Osteocyte (in vitro differentiated cells): ENCODE results near the gene TUBGCP2. TPM values are rescaled to one million over a fixed set of nuclear protein-coding genes. Genes with fewer than 3 reads are reported as not detected.

Experiments
- DNase-seq: peaks from one replicate; pipeline ENCODE4 v3.0.0; 2021; ENCODE audit warnings: mixed read lengths; ENCODE audit not compliant: unreplicated experiment; ENCODE audit errors: extremely low spot score
- H3K27ac Mint-ChIP-seq: one replicate; pipeline ENCODE4 v1.8.0; 2021; ENCODE audit warnings: mild to moderate bottlenecking, mixed read lengths; ENCODE audit not compliant: unreplicated experiment
- H3K27me3 Mint-ChIP-seq: one replicate; pipeline ENCODE4 v1.8.0; 2021; ENCODE audit warnings: mixed read lengths; ENCODE audit not compliant: unreplicated experiment
- H3K36me3 Mint-ChIP-seq: one replicate; pipeline ENCODE4 v1.8.0; 2021; ENCODE audit warnings: mixed read lengths; ENCODE audit not compliant: unreplicated experiment
- H3K4me1 Mint-ChIP-seq: one replicate; pipeline ENCODE4 v1.8.0; 2021; ENCODE audit warnings: mixed read lengths; ENCODE audit not compliant: unreplicated experiment
- H3K4me3 Mint-ChIP-seq: one replicate; pipeline ENCODE4 v1.8.0; 2021; ENCODE audit warnings: mild to moderate bottlenecking, moderate library complexity, mixed read lengths; ENCODE audit not compliant: unreplicated experiment
- H3K9me3 Mint-ChIP-seq: one replicate; pipeline ENCODE4 v1.8.0; 2021; ENCODE audit warnings: mixed read lengths; ENCODE audit not compliant: unreplicated experiment
- CTCF ChIP-seq: fragments of 200-600 bp; sonication (generic); IDR thresholded peaks from 2 replicates; pipeline ENCODE4 v1.5.0; 2021; ENCODE audit warnings: antibody characterized with exemption, mild to moderate bottlenecking, moderate library complexity
- total RNA-seq: library from RNA; stranded (reverse); gene quantifications from 2 replicates; pipeline ENCODE4 v1.2.1, GENCODE V29; 2021

Gene TUBGCP2
- total RNA-seq, 1 donor from 2014 or later = 75.2 TPM

- TF ChIP-seq CTCF = no peak
- H3K4me3 Mint-ChIP-seq = peak overlapping the region; percentile 40
- H3K9me3 Mint-ChIP-seq = no peaks in the 10 kb centered on the region
- no peaks in the 10 kb centered on the region for H3K27me3 Mint-ChIP-seq
- DNase-seq = peak; percentile 90
- H3K27ac Mint-ChIP-seq = peak overlapping the region; percentile 85
- peaks cover 30% of the 10 kb centered on the region for H3K4me1 Mint-ChIP-seq
- no peaks in the 10 kb centered on the region for H3K36me3 Mint-ChIP-seq
These were observed 49.7 kb downstream of the TUBGCP2 start for GRCh38 chr10:133258818-133259601.

GRCh38 chr10:133258066-133258817 lies 50.4 kb downstream of the TUBGCP2 start:
- Mint-ChIP-seq H3K4me1 (peaks cover 30% of the 10 kb centered on the region), H3K36me3 (no peaks in the 10 kb centered on the region)

GRCh38 chr10:133257489-133258065 lies 51.1 kb downstream of the TUBGCP2 start:
- Mint-ChIP-seq H3K27me3 (peaks cover 2% of the 10 kb centered on the region), H3K4me3 (no peak overlapping the region), H3K36me3 (no peaks in the 10 kb centered on the region), H3K4me1 (peaks cover 30% of the 10 kb centered on the region), H3K27ac (no peak overlapping the region), H3K9me3 (no peaks in the 10 kb centered on the region)
- no peak for DNase-seq
- TF ChIP-seq CTCF = peak; percentile 26

More at GRCh38 chr10:133258066-133258817, 50.4 kb downstream of the TUBGCP2 start:
- H3K27me3 Mint-ChIP-seq = peaks cover 1% of the 10 kb centered on the region
- DNase-seq = no peak
- H3K4me3 Mint-ChIP-seq = no peak overlapping the region
- H3K9me3 Mint-ChIP-seq = no peaks in the 10 kb centered on the region
- no peak for TF ChIP-seq CTCF
- no peak overlapping the region for H3K27ac Mint-ChIP-seq

- H3K4me3 Mint-ChIP-seq = no peak overlapping the region
- no peak for TF ChIP-seq CTCF
- H3K36me3 Mint-ChIP-seq = no peaks in the 10 kb centered on the region
- peaks cover 7% of the 10 kb centered on the region for H3K27me3 Mint-ChIP-seq
- no peaks in the 10 kb centered on the region for H3K9me3 Mint-ChIP-seq
- H3K27ac Mint-ChIP-seq = no peak overlapping the region
- DNase-seq = no peak
- H3K4me1 Mint-ChIP-seq = peaks cover 18% of the 10 kb centered on the region
These were observed 53.3 kb downstream of the TUBGCP2 start for GRCh38 chr10:133255323-133255722.
